ENCODE results near the gene ODF2. TPM values are rescaled to one million over a fixed set of nuclear protein-coding genes. Genes with fewer than 3 reads are reported as not detected.

Gene ODF2
- total RNA-seq, 1 donor from 2014 or later = 18.9 TPM

DNA sequence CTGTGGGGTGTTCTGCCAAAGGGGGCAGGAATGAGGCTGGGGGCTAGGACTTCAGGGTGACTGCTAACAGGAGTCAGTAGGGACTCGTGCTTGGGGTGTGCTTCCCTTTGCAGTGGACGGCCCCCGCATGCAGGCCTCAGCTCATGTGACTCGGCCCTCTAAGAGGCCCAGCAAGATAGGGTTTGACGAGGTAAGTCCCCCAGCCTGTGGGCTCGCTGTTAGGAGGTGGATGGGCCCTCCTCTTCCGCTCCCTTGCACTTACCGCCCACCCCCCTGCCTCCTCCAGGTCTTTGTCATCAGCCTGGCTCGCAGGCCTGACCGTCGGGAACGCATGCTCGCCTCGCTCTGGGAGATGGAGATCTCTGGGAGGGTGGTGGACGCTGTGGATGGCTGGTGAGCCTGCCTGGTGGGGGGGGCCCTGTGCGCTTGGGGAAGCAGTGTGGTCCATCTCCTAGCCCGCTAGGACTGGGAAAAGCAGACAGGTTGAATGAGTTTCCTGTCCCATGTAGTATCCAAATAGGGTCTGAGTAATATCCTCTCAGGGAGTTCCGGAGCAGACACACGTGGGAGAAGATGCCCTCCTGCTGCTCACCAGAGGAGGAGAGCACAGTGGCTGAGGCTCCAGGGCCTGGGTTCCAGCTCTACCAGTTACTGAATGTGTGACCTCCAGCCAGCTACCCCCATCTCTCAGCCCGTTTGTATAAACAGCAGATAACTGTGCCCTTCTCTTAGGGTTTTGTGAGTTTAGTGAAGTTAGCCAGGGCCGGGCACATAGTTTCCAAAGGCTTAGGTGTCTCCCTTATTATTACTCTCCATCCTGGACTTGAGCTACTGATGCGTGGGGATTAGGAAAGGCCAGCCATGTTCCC is 26.9 kb upstream of the ODF2 start:
- Histone ChIP-seq H3K36me3 (peaks cover 0 to 6% of the 10 kb centered on the region in 2 donors), H3K27ac (no peak overlapping the region), H3K9me3 (no peaks in the 10 kb centered on the region), H3K4me3 (no peak overlapping the region), H3K27me3 (no peaks in the 10 kb centered on the region), H3K4me1 (no peaks in the 10 kb centered on the region)
- no peak for TF ChIP-seq POLR2AphosphoS5 (IDR thresholded peaks at IDR 0.05; ENCODE audit: insufficient read depth in 1 of 2, low read depth in 1 of 2)
- TF ChIP-seq POLR2A (IDR thresholded peaks at IDR 0.05) = no peak
- TF ChIP-seq, protein P1, sequence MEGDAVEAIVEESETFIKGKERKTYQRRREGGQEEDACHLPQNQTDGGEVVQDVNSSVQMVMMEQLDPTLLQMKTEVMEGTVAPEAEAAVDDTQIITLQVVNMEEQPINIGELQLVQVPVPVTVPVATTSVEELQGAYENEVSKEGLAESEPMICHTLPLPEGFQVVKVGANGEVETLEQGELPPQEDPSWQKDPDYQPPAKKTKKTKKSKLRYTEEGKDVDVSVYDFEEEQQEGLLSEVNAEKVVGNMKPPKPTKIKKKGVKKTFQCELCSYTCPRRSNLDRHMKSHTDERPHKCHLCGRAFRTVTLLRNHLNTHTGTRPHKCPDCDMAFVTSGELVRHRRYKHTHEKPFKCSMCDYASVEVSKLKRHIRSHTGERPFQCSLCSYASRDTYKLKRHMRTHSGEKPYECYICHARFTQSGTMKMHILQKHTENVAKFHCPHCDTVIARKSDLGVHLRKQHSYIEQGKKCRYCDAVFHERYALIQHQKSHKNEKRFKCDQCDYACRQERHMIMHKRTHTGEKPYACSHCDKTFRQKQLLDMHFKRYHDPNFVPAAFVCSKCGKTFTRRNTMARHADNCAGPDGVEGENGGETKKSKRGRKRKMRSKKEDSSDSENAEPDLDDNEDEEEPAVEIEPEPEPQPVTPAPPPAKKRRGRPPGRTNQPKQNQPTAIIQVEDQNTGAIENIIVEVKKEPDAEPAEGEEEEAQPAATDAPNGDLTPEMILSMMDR (IDR thresholded peaks at IDR 0.05) = no peak
- intact Hi-C loops (cut with DNase I) = no loop called here
- no peak for DNase-seq (ENCODE audit: extremely low spot score in 2 of 2)

DNA sequence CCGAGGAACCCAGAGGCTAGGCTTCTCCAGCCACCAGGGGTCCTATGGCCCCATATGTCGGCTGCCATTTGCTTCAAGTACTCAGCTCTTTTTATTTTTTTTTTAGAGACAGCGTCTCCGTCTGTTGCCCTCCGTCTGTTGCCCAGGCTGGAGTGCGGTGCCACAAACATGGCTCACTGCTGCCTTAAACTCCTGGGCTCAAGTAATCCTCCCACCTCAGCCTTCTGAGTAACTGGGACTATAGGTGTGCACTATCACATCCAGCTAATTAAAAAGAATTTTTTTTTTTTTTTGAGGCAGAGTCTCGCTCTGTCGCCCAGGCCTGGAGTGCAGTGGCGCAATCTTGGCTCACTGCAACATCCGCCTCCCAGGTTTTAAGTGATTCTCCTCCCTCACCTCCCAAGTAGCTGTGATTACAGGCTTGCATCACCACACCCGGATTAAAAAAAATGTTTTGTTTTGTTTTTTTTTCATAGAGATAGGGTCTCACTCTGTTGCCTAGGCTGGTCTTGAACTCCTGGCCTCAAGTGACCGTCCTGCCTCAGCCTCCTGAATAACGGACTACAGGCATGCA is 26.2 kb upstream of the ODF2 start:
- Histone ChIP-seq H3K4me3 (no peak overlapping the region), H3K27ac (no peak overlapping the region), H3K27me3 (no peaks in the 10 kb centered on the region), H3K36me3 (peaks cover 0 to 6% of the 10 kb centered on the region in 2 donors), H3K9me3 (no peaks in the 10 kb centered on the region), H3K4me1 (no peaks in the 10 kb centered on the region)
- TF ChIP-seq POLR2AphosphoS5 (IDR thresholded peaks at IDR 0.05; ENCODE audit: insufficient read depth in 1 of 2, low read depth in 1 of 2) = no peak
- TF ChIP-seq, protein P1 (IDR thresholded peaks at IDR 0.05) = no peak
- TF ChIP-seq POLR2A (IDR thresholded peaks at IDR 0.05) = no peak
- DNase-seq (ENCODE audit: extremely low spot score in 2 of 2) = no peak
- intact Hi-C loops (cut with DNase I) = loop anchor here (10.0 kb wide), 1 partner anchor 65 kb away; no protein-coding TSS in a partner anchor

DNA sequence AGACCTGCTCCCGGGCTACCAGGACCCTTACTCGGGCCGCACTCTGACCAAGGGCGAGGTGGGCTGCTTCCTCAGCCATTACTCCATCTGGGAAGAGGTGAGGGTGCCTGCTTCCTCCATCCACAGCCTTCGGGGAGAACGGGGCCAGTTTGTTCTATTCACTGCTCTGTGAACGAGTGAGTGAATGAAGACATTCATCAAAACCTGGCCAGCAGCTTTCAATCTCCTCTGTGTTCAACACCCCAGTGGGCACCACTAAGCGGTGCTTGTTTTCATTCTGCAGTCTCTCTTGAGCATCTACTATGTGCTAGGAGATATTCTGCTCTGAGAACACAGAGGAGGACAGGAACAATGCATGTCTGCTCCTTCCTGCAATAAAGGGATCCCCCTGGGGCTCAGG is 24.6 kb upstream of the ODF2 start:
- no peaks in the 10 kb centered on the region for H3K36me3 ChIP-seq
- intact Hi-C loops (cut with DNase I) = loop anchor here (10.0 kb wide), 1 partner anchor 64 kb away; no protein-coding TSS in a partner anchor
- no peaks in the 10 kb centered on the region for H3K4me1 ChIP-seq

GRCh38 chr9:128434340-128434739 is 21.5 kb upstream of the ODF2 start:
- intact Hi-C loops (cut with DNase I) = loop anchor here (10.0 kb wide), 1 partner anchor 60 kb away; no protein-coding TSS in a partner anchor
- no peak for DNase-seq (ENCODE audit: extremely low spot score in 2 of 2)
- Histone ChIP-seq H3K9me3 (no peaks in the 10 kb centered on the region), H3K27me3 (no peaks in the 10 kb centered on the region), H3K27ac (no peak overlapping the region), H3K4me1 (peaks cover 9% of the 10 kb centered on the region), H3K4me3 (no peak overlapping the region), H3K36me3 (no peaks in the 10 kb centered on the region)
- TF ChIP-seq POLR2A (IDR thresholded peaks at IDR 0.05) = no peak
- TF ChIP-seq, protein P1 (IDR thresholded peaks at IDR 0.05) = no peak
- no peak for TF ChIP-seq POLR2AphosphoS5 (IDR thresholded peaks at IDR 0.05; ENCODE audit: insufficient read depth in 1 of 2, low read depth in 1 of 2)

More for the DNA sequence above, 24.6 kb upstream of the ODF2 start:
- H3K27me3 ChIP-seq = no peaks in the 10 kb centered on the region
- H3K4me3 ChIP-seq = no peak overlapping the region
- DNase-seq (ENCODE audit: extremely low spot score in 2 of 2) = no peak
- H3K27ac ChIP-seq = no peak overlapping the region
- no peaks in the 10 kb centered on the region for H3K9me3 ChIP-seq
- TF ChIP-seq POLR2A (IDR thresholded peaks at IDR 0.05) (no peak), POLR2AphosphoS5 (IDR thresholded peaks at IDR 0.05; ENCODE audit: insufficient read depth in 1 of 2, low read depth in 1 of 2) (no peak)
- TF ChIP-seq, protein P1 (IDR thresholded peaks at IDR 0.05) = no peak

Measured in vagina (tissue), 2 donors.